Stimulated activated naive CD8-positive, alpha-beta T cell treated with anti-CD3 and anti-CD28 coated beads, Interleukin-15, amount 100 ng/mL, for 72 hours (primary cell): ENCODE measurements around the gene ERBB4.

ENCODE experiments used
- ATAC-seq: fragments of 150-1000 bp; cut with Tn5 transposase; 2 replicates; pipeline ENCODE4 v1.10.0; 2021; ENCODE audit warnings: mild to moderate bottlenecking, moderate library complexity
- DNase-seq, 2 donors: peaks; one replicate each; pipeline ENCODE4 v3.0.0; 2021 to 2022
- H3K27ac Mint-ChIP-seq, 2 donors: one replicate each; pipeline ENCODE4 v1.8.0; 2022; ENCODE audit warnings: mild to moderate bottlenecking in 2 of 2, mixed read lengths in 2 of 2, moderate library complexity in 2 of 2
- H3K27me3 Mint-ChIP-seq: one replicate; pipeline ENCODE4 v1.8.0; 2022; ENCODE audit warnings: mixed read lengths
- H3K4me1 Mint-ChIP-seq: one replicate; pipeline ENCODE4 v1.8.0; 2022; ENCODE audit warnings: mild to moderate bottlenecking, mixed read lengths
- H3K4me3 Mint-ChIP-seq, 2 donors: one replicate each; pipeline ENCODE4 v1.8.0; 2022; ENCODE audit warnings: mild to moderate bottlenecking in 2 of 2, mixed read lengths in 2 of 2, moderate library complexity in 1 of 2
- H3K9me3 Mint-ChIP-seq, 2 donors: one replicate each; pipeline ENCODE4 v1.8.0; 2022; ENCODE audit warnings: mixed read lengths in 2 of 2

Gene ERBB4

GRCh38 chr2:211948932-211949331, 589.7 kb downstream of the ERBB4 start:
- H3K4me3 Mint-ChIP-seq, result no peak overlapping the region
- H3K27ac Mint-ChIP-seq, result no peak overlapping the region
- ATAC-seq, result no peak

DNA sequence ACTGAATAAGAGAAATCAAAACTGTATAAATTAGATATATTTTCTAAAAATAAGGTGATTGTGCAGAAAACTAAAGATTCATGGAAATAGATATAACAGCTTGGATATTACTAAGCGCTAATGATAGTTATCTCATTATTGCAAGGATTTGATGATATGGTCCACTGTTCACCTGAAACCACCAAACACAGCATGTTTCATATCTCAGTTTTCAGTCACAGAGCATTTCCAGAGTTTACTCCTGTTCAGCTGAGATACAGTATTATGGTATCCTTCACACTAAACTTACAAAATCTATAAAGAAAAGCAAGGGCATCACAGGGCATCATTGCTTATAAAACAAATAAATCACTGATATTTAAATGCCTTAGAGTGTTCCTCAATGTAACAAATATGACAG, 591.6 kb downstream of the ERBB4 start:
- Mint-ChIP-seq H3K27me3 (no peaks in the 10 kb centered on the region), H3K27ac (no peak overlapping the region), H3K4me1 (no peaks in the 10 kb centered on the region), H3K9me3 (peaks cover 4 to 7% of the 10 kb centered on the region in 2 donors), H3K4me3 (no peak overlapping the region)
- DNase-seq, result no peak
- no peak for ATAC-seq

More at GRCh38 chr2:211948932-211949331, 589.7 kb downstream of the ERBB4 start:
- DNase-seq, result no peak
- H3K9me3 Mint-ChIP-seq, result peaks cover 4 to 7% of the 10 kb centered on the region in 2 donors
- no peaks in the 10 kb centered on the region for H3K4me1 Mint-ChIP-seq
- H3K27me3 Mint-ChIP-seq, result no peaks in the 10 kb centered on the region

DNA sequence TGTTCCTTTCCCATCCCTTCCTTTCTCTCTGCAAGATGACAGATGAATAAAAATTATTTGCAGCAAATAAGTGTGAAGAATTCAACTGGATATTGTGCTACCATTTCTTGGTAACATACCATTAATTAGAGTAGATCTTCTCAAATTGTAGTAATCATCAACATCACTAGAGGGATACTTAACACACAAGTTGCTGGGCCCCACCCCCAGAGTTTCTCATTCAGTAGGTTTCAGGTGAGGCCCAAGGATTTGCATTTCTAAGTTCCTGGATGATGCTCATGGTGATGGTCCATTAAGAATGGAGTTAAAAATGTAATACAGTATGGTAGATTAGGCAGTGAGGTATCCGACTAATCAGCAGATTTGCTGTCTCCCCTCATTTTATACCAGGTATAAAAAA, 594.0 kb downstream of the ERBB4 start:
- H3K27me3 Mint-ChIP-seq, result no peaks in the 10 kb centered on the region
- H3K4me3 Mint-ChIP-seq, result no peak overlapping the region
- DNase-seq (no peak), ATAC-seq (no peak)
- H3K27ac Mint-ChIP-seq, result no peak overlapping the region
- no peaks in the 10 kb centered on the region for H3K4me1 Mint-ChIP-seq
- H3K9me3 Mint-ChIP-seq, result peaks cover 4 to 7% of the 10 kb centered on the region in 2 donors

DNA sequence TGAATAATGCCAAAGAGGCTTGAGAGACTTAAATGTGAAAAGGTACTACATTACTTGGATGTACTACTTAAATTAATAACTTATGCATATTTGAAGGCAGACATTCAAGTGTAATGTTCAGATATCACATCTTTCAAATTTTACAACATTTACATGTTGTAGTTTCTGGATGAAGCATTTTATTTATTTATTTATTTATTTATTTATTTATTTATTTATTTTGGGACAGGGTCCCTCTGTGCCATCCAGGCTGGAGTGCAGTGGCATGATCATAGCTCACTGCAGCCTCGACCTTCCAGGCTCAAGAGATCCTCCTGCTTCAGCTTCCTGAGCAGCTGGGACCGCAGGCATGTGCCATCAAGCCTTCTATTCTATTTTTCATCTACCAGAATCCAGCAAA, 596.4 kb downstream of the ERBB4 start:
- Mint-ChIP-seq H3K27ac (no peak overlapping the region), H3K27me3 (no peaks in the 10 kb centered on the region), H3K4me1 (no peaks in the 10 kb centered on the region), H3K4me3 (no peak overlapping the region), H3K9me3 (no peaks in the 10 kb centered on the region)
- DNase-seq, result no peak
- no peak for ATAC-seq

DNA sequence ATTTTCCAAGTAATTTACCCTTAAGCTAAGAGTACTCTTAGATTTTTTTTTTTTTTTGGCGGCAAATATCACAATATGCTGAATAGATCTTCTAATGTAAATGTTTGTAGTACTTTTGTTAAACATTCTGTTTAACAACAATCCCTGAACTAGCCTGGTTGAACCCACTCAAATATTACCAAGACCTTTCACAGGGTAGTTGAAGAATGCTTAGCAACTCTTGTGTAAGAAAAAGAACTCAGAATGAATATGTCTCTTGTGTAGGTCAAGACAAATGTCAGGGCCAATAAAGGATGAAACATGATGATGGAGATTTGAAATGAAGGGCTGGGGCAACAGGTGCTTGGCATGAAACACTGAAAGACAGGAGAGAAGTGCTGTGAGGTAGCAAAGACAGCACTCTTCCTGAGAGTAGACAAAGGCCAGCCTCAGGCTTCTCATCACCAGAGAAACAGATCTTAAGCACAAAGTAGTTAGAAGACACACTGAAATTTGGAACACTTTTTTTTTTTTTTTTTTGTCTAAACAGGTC, 597.3 kb downstream of the ERBB4 start:
- DNase-seq (no peak), ATAC-seq (no peak)
- H3K9me3 Mint-ChIP-seq, result no peaks in the 10 kb centered on the region
- no peak overlapping the region for H3K4me3 Mint-ChIP-seq
- no peaks in the 10 kb centered on the region for H3K4me1 Mint-ChIP-seq
- no peak overlapping the region for H3K27ac Mint-ChIP-seq
- H3K27me3 Mint-ChIP-seq, result no peaks in the 10 kb centered on the region

DNA sequence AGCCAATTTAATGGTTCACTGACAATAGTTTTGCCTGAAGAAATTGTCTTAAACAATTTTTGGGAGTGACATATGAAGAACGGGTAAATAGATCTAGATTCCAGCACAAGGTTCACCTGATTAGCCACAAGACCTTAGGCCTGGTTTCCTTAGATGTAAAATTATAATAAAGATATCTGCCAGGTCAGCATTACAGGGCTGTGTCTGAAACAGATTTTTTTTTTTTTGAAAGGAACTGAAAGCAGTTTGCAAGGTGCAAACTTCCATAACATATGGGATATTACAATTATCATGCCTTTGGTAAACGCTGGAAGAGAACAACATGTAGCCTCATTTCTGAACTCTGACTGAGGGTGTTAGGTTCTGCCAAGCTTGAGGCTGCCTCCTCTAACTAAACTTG, 599.4 kb downstream of the ERBB4 start:
- no peak for DNase-seq
- ATAC-seq, result no peak
- no peak overlapping the region for H3K4me3 Mint-ChIP-seq

DNA sequence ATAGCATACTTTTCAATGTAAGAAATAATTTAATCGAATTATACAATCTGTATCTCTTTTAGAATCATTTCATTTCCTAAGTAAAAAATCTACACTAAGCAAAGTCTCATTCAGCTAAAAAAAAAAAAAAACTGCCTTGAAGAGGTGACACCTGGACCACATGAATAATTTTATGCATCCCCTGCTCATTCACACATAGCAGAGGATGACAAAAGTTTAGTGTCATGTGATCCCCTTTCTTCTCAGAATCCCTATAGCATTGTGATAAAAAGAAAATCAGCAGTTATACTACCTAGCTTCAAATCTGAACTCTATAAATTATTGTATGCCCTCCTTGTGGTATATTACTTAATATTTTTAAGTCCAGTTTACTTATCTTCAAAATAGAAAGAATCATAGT, 603.8 kb downstream of the ERBB4 start:
- ATAC-seq (no peak), DNase-seq (no peak)
- H3K4me3 Mint-ChIP-seq, result no peak overlapping the region
- no peaks in the 10 kb centered on the region for H3K9me3 Mint-ChIP-seq
- H3K27ac Mint-ChIP-seq, result no peak overlapping the region
- H3K4me1 Mint-ChIP-seq, result no peaks in the 10 kb centered on the region
- H3K27me3 Mint-ChIP-seq, result no peaks in the 10 kb centered on the region

More for the DNA sequence above, 599.4 kb downstream of the ERBB4 start:
- no peaks in the 10 kb centered on the region for H3K27me3 Mint-ChIP-seq
- no peaks in the 10 kb centered on the region for H3K9me3 Mint-ChIP-seq
- H3K27ac Mint-ChIP-seq, result no peak overlapping the region
- H3K4me1 Mint-ChIP-seq, result no peaks in the 10 kb centered on the region

DNA sequence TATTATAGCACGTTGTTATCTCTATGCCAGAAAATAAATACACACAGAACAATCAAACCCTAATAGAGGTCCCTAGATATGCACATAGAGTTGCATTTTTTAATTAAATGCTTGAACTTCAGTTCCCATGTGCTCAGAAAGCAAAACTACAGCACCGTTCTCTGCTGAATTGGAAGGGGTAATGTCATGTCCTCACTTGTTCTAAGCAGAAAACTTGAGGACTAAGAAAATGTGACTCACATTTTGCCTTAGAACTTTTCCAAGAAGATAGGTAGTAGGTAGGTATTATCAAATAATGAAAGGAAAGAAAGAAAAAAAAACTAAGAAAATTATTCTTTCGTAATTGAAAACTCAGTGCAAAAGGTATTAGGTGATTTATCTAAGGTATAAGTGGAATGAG, 607.3 kb downstream of the ERBB4 start:
- DNase-seq, result no peak

DNA sequence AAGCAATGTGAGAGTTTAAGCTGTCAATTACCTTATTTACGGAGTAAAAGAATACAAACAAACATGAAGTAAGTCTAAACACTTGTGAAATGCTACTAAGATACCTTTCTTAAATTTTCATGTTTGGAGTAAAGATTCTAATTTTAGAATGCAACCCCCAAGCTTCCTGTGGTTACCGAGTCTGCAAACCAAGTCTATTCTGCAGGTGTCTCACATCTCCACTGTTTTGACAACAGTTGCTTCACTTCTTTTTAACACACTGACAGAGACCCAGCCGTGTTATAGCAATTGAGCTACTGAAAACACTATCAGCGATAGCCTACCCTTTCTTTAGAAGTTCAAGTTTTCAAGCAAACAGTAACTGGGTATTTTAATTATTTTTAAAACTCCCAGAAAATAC, 608.3 kb downstream of the ERBB4 start:
- no peak overlapping the region for H3K27ac Mint-ChIP-seq
- no peak for ATAC-seq
- H3K4me1 Mint-ChIP-seq, result no peaks in the 10 kb centered on the region
- no peak for DNase-seq
- H3K4me3 Mint-ChIP-seq, result no peak overlapping the region
- no peaks in the 10 kb centered on the region for H3K9me3 Mint-ChIP-seq
- H3K27me3 Mint-ChIP-seq, result no peaks in the 10 kb centered on the region

More for the DNA sequence above, 607.3 kb downstream of the ERBB4 start:
- no peaks in the 10 kb centered on the region for H3K27me3 Mint-ChIP-seq
- H3K4me1 Mint-ChIP-seq, result no peaks in the 10 kb centered on the region
- ATAC-seq, result no peak
- no peak overlapping the region for H3K4me3 Mint-ChIP-seq
- H3K27ac Mint-ChIP-seq, result no peak overlapping the region
- no peaks in the 10 kb centered on the region for H3K9me3 Mint-ChIP-seq

GRCh38 chr2:211928201-211928600, 610.4 kb downstream of the ERBB4 start:
- no peak overlapping the region for H3K27ac Mint-ChIP-seq
- no peaks in the 10 kb centered on the region for H3K27me3 Mint-ChIP-seq
- H3K4me1 Mint-ChIP-seq, result no peaks in the 10 kb centered on the region
- no peaks in the 10 kb centered on the region for H3K9me3 Mint-ChIP-seq
- no peak for ATAC-seq
- H3K4me3 Mint-ChIP-seq, result no peak overlapping the region
- DNase-seq, result no peak

DNA sequence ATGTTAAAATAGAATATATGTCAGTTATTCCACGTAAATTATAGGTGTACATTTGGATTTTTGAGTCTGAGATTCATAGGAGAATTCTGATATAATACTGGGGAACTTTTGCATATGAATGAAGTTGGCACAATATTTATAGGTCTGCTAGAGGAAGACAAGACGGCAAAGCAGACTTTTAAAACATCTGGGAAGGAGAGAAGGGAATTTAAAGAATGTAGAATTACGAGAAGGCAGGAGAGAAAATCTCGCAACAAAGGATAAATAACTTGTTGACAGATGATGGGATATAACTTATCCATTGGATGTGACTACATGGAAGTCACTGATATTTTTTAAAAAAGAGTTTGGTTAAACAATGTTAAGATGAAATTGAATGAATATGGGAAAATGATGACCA, 615.6 kb downstream of the ERBB4 start:
- H3K9me3 Mint-ChIP-seq, result peaks cover 0 to 4% of the 10 kb centered on the region in 2 donors
- H3K4me1 Mint-ChIP-seq, result no peaks in the 10 kb centered on the region
- DNase-seq (no peak), ATAC-seq (no peak)
- no peak overlapping the region for H3K4me3 Mint-ChIP-seq
- no peak overlapping the region for H3K27ac Mint-ChIP-seq
- no peaks in the 10 kb centered on the region for H3K27me3 Mint-ChIP-seq

GRCh38 chr2:211903961-211904360, 634.6 kb downstream of the ERBB4 start:
- Mint-ChIP-seq H3K4me3 (no peak overlapping the region), H3K27me3 (no peaks in the 10 kb centered on the region), H3K27ac (no peak overlapping the region), H3K4me1 (no peaks in the 10 kb centered on the region), H3K9me3 (no peaks in the 10 kb centered on the region)
- ATAC-seq (no peak), DNase-seq (no peak)

- no peaks in the 10 kb centered on the region for H3K27me3 Mint-ChIP-seq
- no peaks in the 10 kb centered on the region for H3K4me1 Mint-ChIP-seq
- DNase-seq (no peak), ATAC-seq (no peak)
- H3K4me3 Mint-ChIP-seq, result no peak overlapping the region
- no peak overlapping the region for H3K27ac Mint-ChIP-seq
- H3K9me3 Mint-ChIP-seq, result no peaks in the 10 kb centered on the region
Observed at GRCh38 chr2:211901226-211901846, 637.3 kb downstream of the ERBB4 start.

DNA sequence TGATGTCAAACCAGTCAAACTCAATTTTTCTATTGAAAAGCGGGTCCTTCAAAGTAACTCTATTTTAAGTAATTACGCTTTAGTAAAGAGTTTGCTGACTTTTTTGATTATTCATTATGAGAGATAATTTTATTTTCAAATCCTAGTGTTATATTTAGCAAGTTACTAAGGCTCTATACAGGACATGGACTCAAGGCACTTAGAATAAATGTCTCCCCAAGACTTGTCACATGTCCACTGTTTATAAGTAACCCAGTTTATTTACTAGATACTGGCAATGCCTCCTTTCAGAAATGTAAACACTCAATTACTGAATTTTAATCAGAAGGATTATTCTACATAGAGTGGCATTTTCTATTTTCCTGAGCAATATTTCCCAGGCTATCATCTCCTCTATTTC, 638.1 kb downstream of the ERBB4 start:
- Mint-ChIP-seq H3K4me1 (no peaks in the 10 kb centered on the region), H3K27ac (no peak overlapping the region), H3K4me3 (no peak overlapping the region), H3K9me3 (peaks cover 0 to 5% of the 10 kb centered on the region in 2 donors), H3K27me3 (no peaks in the 10 kb centered on the region)
- no peak for DNase-seq
- no peak for ATAC-seq

DNA sequence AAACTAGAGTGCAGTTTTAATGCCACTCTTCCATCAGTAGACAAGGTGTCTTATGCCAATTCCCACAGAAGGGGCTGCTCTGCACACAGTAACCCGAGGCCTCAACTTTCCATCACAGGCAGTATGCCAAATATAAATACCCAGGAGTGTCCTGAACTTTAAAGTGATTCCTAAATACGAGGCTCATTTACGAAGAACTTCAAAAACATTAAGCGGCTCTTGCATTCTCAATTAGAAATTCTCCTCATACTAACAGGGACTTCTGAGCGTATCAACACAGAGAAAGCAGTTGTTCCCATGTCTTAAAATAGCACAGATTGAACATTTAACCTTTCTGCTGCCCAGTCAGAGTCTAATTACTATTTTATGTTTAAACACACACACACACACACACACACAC, 638.6 kb downstream of the ERBB4 start:
- ATAC-seq, result no peak
- Mint-ChIP-seq H3K4me1 (no peaks in the 10 kb centered on the region), H3K4me3 (no peak overlapping the region), H3K27me3 (no peaks in the 10 kb centered on the region), H3K27ac (no peak overlapping the region), H3K9me3 (peaks cover 0 to 9% of the 10 kb centered on the region in 2 donors)
- DNase-seq, result no peak

GRCh38 chr2:211898702-211899101, 639.9 kb downstream of the ERBB4 start:
- no peak overlapping the region for H3K27ac Mint-ChIP-seq
- no peak overlapping the region for H3K4me3 Mint-ChIP-seq
- DNase-seq, result no peak
- peaks cover 5 to 16% of the 10 kb centered on the region in 2 donors for H3K9me3 Mint-ChIP-seq
- H3K27me3 Mint-ChIP-seq, result no peaks in the 10 kb centered on the region
- ATAC-seq, result no peak
- H3K4me1 Mint-ChIP-seq, result no peaks in the 10 kb centered on the region

GRCh38 chr2:211881449-211881848, 657.2 kb downstream of the ERBB4 start:
- Mint-ChIP-seq H3K4me3 (no peak overlapping the region), H3K4me1 (no peaks in the 10 kb centered on the region), H3K27me3 (no peaks in the 10 kb centered on the region), H3K9me3 (peaks cover 0 to 5% of the 10 kb centered on the region in 2 donors), H3K27ac (no peak overlapping the region)
- ATAC-seq (no peak), DNase-seq (no peak)
